ENCODE measurements around the gene AGMO. TPM values are rescaled to one million over a fixed set of nuclear protein-coding genes. Genes with fewer than 3 reads are reported as not detected.

AGMO gene
- total and polyA plus RNA-seq, 2 of the 8 experiments (the other 6 are each of a cell fraction or from before 2014, with no cell fraction given) = 0.22 to 0.45 TPM

GRCh38 chr7:15527648-15528047, 34.2 kb downstream of the AGMO start:
- no peaks in the 10 kb centered on the region for H3K27me3 ChIP-seq (replicated peaks in 1 of 4; ENCODE audit: control insufficient read depth in 3 of 4, extremely low read depth in 1 of 4, insufficient read depth in 3 of 4, low read length in 3 of 4)
- H2BK120ac ChIP-seq (replicated peaks; ENCODE audit: low read depth, low read length) = no peak overlapping the region
- H2AFZ ChIP-seq (ENCODE audit: low read length) = no peak overlapping the region
- H3K4ac ChIP-seq (replicated peaks; ENCODE audit: insufficient read length, low read depth, low read length) = no peak overlapping the region
- TF ChIP-seq CHD2 (IDR thresholded peaks at IDR 0.05; ENCODE audit: low read length) = no peak
- no peak for TF ChIP-seq TCF12 (IDR thresholded peaks at IDR 0.05; ENCODE audit: low read depth, low read length)
- no peak for TF ChIP-seq EZH2 (IDR thresholded peaks at IDR 0.05; ENCODE audit: low read depth, low read length, severe bottlenecking)
- TF ChIP-seq RFX5 (IDR thresholded peaks at IDR 0.05; ENCODE audit: borderline replicate concordance, low read depth, low read length) = no peak
- no peak for TF ChIP-seq HDAC2 (IDR thresholded peaks at IDR 0.05; ENCODE audit: borderline replicate concordance in 1 of 2, low read depth in 2 of 2, low read length in 2 of 2)
- no peak for TF ChIP-seq SIN3A (conservative IDR thresholded peaks at IDR 0.05 in 1 of 2, IDR thresholded peaks at IDR 0.05 in 1 of 2; ENCODE audit: low read depth in 1 of 2, low read length in 2 of 2)
- TF ChIP-seq, protein P1, sequence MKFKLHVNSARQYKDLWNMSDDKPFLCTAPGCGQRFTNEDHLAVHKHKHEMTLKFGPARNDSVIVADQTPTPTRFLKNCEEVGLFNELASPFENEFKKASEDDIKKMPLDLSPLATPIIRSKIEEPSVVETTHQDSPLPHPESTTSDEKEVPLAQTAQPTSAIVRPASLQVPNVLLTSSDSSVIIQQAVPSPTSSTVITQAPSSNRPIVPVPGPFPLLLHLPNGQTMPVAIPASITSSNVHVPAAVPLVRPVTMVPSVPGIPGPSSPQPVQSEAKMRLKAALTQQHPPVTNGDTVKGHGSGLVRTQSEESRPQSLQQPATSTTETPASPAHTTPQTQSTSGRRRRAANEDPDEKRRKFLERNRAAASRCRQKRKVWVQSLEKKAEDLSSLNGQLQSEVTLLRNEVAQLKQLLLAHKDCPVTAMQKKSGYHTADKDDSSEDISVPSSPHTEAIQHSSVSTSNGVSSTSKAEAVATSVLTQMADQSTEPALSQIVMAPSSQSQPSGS (IDR thresholded peaks at IDR 0.05; ENCODE audit: low read length) = no peak
- TF ChIP-seq GABPA (IDR thresholded peaks at IDR 0.05; ENCODE audit: borderline replicate concordance, insufficient read depth, low read length) = no peak
- TF ChIP-seq RNF2 (IDR thresholded peaks at IDR 0.05; ENCODE audit: borderline replicate concordance, low read depth, low read length, missing control alignments, poor library complexity, severe bottlenecking) = no peak
- no peak for TF ChIP-seq TEAD4 (IDR thresholded peaks at IDR 0.05; ENCODE audit: low read depth, low read length)
- TF ChIP-seq POLR2AphosphoS5 (IDR thresholded peaks at IDR 0.05; ENCODE audit: low read depth, low read length) = no peak
- no peak for TF ChIP-seq MAFK (IDR thresholded peaks at IDR 0.05; ENCODE audit: low read depth, low read length)
- TF ChIP-seq KDM5A (IDR thresholded peaks at IDR 0.05; ENCODE audit: low read length) = no peak
- H2BK15ac ChIP-seq (ENCODE audit: low read length) = no peak overlapping the region
- no peak overlapping the region for H3K14ac ChIP-seq (ENCODE audit: insufficient read length)
- no peak overlapping the region for H2BK5ac ChIP-seq (ENCODE audit: low read depth, low read length)
- no peaks in the 10 kb centered on the region for H3K79me1 ChIP-seq (ENCODE audit: low read depth, low read length)
- no peaks in the 10 kb centered on the region for H3K9me3 ChIP-seq (ENCODE audit: insufficient read depth in 2 of 2, low read depth in 1 of 2, low read length in 1 of 2)
- H3K23me2 ChIP-seq (ENCODE audit: low read depth, low read length) = no peaks in the 10 kb centered on the region
- H3K4me3 ChIP-seq (ENCODE audit: extremely low read depth in 1 of 4, insufficient read depth in 2 of 4, low read depth in 3 of 4, low read length in 4 of 4) = no peak overlapping the region
- POLR2A ChIA-PET (ENCODE audit: partially characterized antibody) = no interaction called here
- H3K56ac ChIP-seq (replicated peaks; ENCODE audit: insufficient read length, low read depth, low read length) = no peak overlapping the region
- H2AK5ac ChIP-seq (ENCODE audit: low read depth, low read length) = no peak overlapping the region
- no peaks in the 10 kb centered on the region for H4K20me1 ChIP-seq (replicated peaks in 1 of 2; ENCODE audit: control insufficient read depth in 1 of 2, insufficient read depth in 2 of 2, low read length in 2 of 2)
- FAIRE-seq = no peak
- H4K8ac ChIP-seq (ENCODE audit: extremely low read depth, insufficient read depth, low read length) = no peak overlapping the region
- no peak overlapping the region for H3K27ac ChIP-seq (ENCODE audit: low read depth, low read length)
- H3K18ac ChIP-seq (ENCODE audit: extremely low read depth, low read length) = no peak overlapping the region
- CTCF ChIA-PET (ENCODE audit: partially characterized antibody) = interaction anchor here (0.7 kb wide), 1 partner anchor 242 kb away, joined by 3 read pairs; no protein-coding TSS in a partner anchor
- H3K9ac ChIP-seq (replicated peaks in 1 of 4; ENCODE audit: extremely low read depth in 1 of 4, low read depth in 3 of 4, low read length in 3 of 4) = no peak overlapping the region
- no peak overlapping the region for H2BK20ac ChIP-seq (ENCODE audit: low read length)
- H3K23ac ChIP-seq (ENCODE audit: insufficient read length) = no peak overlapping the region
- H3K79me2 ChIP-seq (ENCODE audit: control insufficient read depth in 1 of 2, insufficient read depth in 2 of 2, low read length in 2 of 2) = no peaks in the 10 kb centered on the region
- no peak for DNase-seq (ENCODE audit: low read depth in 1 of 2, low spot score in 2 of 2)
- no peaks in the 10 kb centered on the region for H3K4me1 ChIP-seq (replicated peaks in 1 of 4; ENCODE audit: control insufficient read depth in 3 of 4, insufficient read depth in 4 of 4, low read length in 3 of 4)
- H3K36me3 ChIP-seq (ENCODE audit: control insufficient read depth in 2 of 4, insufficient read depth in 4 of 4, low read length in 3 of 4) = no peaks in the 10 kb centered on the region
- H4K5ac ChIP-seq (ENCODE audit: insufficient read length, low read depth, low read length) = no peak overlapping the region
- H2BK12ac ChIP-seq (ENCODE audit: low read depth, low read length) = no peak overlapping the region
- H3K4me2 ChIP-seq (ENCODE audit: insufficient read depth in 1 of 2, low read depth in 2 of 2, low read length in 2 of 2) = no peak overlapping the region
- no peak overlapping the region for H4K91ac ChIP-seq (replicated peaks; ENCODE audit: insufficient read length, low read length)
